K562 (cell line): Measurements from ENCODE around the gene FMC1. TPM values are rescaled to one million over a fixed set of nuclear protein-coding genes. Genes with fewer than 3 reads are reported as not detected.
A peak's percentile ranks its signal among the peaks of the same experiment; 100 is the strongest.

Source experiments
- ATAC-seq: fragments of 200-7000 bp; cut with Tn5 transposase; 3 replicates; pipeline ENCODE4 v1.9.1; 2020; ENCODE audit warnings: moderate library complexity
- BruUV-seq: library from RNA; stranded (reverse); fragments of 400-500 nt; replicated peaks from 2 replicates; lab custom pipeline; 2021; lab: Mats Ljungman, UMichigan
- CTCF ChIA-PET: fragments of 300-600 bp; formaldehyde crosslinking; extraction: SDS; loops from one replicate; lab custom pipeline; 2021; ENCODE audit warnings: low intra/inter-chr PET ratio; lab: Yijun Ruan, JAX
- POLR2A ChIA-PET: fragments of 300-600, 350-650 bp; sonication (Branson Sonifier 250); formaldehyde crosslinking; extraction: SDS; loops from one replicate; lab custom pipeline; 2021; ENCODE audit warnings: antibody characterized with exemption, inconsistent platforms; lab: Yijun Ruan, JAX
- DNase-seq, 4 experiments: peaks; one replicate each; pipeline versions ENCODE4 v3.0.0 to v3.0.0-alpha.2; 2011 to 2018; ENCODE audit warnings: low spot score in 3 of 4, mixed read lengths in 3 of 4; ENCODE audit errors: extremely low read depth in 1 of 4
- FAIRE-seq: peaks from 2 replicates; lab custom pipeline; 2011; peaks lifted over from hg19 to GRCh38; lab: Jason Lieb, UNC
- H2AFZ ChIP-seq: 2 replicates; pipeline ENCODE4 v1.6.0; 2011; ENCODE audit warnings: low read depth, low read length, control low read depth, inconsistent platforms
- H3K27ac ChIP-seq: fragments of 200-600 bp; 3 replicates; pipeline ENCODE4 v1.8.0; 2011; ENCODE audit warnings: low read depth, mild to moderate bottlenecking, control low read depth, inconsistent platforms, low read length, moderate library complexity, mixed read lengths; ENCODE audit errors: extremely low read depth
- H3K27me3 ChIP-seq, 2 experiments: fragments of 300-600 bp in 1 of 2; 2 replicates in 1 of 2; 3 replicates in 1 of 2; pipeline versions ENCODE4 v1.6.0 to v1.8.0; 2011; ENCODE audit warnings: inconsistent platforms in 2 of 2, low read length in 2 of 2, mild to moderate bottlenecking in 1 of 2, mixed read lengths in 1 of 2, moderate library complexity in 1 of 2; ENCODE audit not compliant: control insufficient read depth in 2 of 2, insufficient read depth in 2 of 2
- H3K36me3 ChIP-seq: fragments of 300-600 bp; 3 replicates; pipeline ENCODE4 v1.8.0; 2011; ENCODE audit warnings: mild to moderate bottlenecking, low read length, inconsistent platforms; ENCODE audit not compliant: control insufficient read depth, insufficient read depth
- H3K4me1 ChIP-seq, 2 experiments: fragments of 200-600 bp in 1 of 2; replicated peaks in 1 of 2; 2 replicates in 1 of 2; 3 replicates in 1 of 2; pipeline versions ENCODE4 v1.5.1 to v1.8.0; 2011; ENCODE audit warnings: inconsistent platforms in 2 of 2, low read length in 2 of 2, mild to moderate bottlenecking in 1 of 2, mixed read lengths in 1 of 2, moderate library complexity in 1 of 2; ENCODE audit not compliant: control insufficient read depth in 2 of 2, insufficient read depth in 2 of 2
- H3K4me2 ChIP-seq: 2 replicates; pipeline ENCODE4 v1.6.1; 2011; ENCODE audit warnings: low read length, control low read depth, inconsistent platforms, mixed read lengths; ENCODE audit not compliant: insufficient read depth
- H3K4me3 ChIP-seq: fragments of 200-600 bp; sonication (generic), shearing (Covaris generic); 2 replicates; pipeline ENCODE4 v1.5.1; 2016; ENCODE audit warnings: control low read depth, inconsistent platforms
- H3K79me2 ChIP-seq: fragments of 200-600 bp; 3 replicates; pipeline ENCODE4 v1.8.0; 2011; ENCODE audit warnings: low read length, inconsistent platforms; ENCODE audit not compliant: control insufficient read depth, insufficient read depth
- H3K9ac ChIP-seq, 2 experiments: 2 replicates each; pipeline versions ENCODE4 v1.6.0 to v1.6.1; 2011; ENCODE audit warnings: low read depth in 2 of 2, low read length in 2 of 2, control low read depth in 1 of 2, inconsistent platforms in 1 of 2, mild to moderate bottlenecking in 1 of 2, mixed read lengths in 1 of 2; ENCODE audit not compliant: insufficient read depth in 1 of 2
- H3K9me1 ChIP-seq: one replicate; pipeline ENCODE4 v1.6.0; 2011; ENCODE audit warnings: inconsistent platforms, mild to moderate bottlenecking, low read length, moderate library complexity; ENCODE audit not compliant: control insufficient read depth, insufficient read depth
- H3K9me3 ChIP-seq: replicated peaks from 2 replicates; pipeline ENCODE4 v1.5.1; 2011; ENCODE audit warnings: low read depth, low read length, inconsistent platforms; ENCODE audit not compliant: control insufficient read depth, insufficient read depth
- H4K20me1 ChIP-seq: replicated peaks from 2 replicates; pipeline ENCODE4 v1.6.1; 2011; ENCODE audit warnings: low read length, inconsistent platforms, mixed read lengths; ENCODE audit not compliant: control insufficient read depth, insufficient read depth
- CC2D1A ChIP-seq: fragments of 450-650 bp; IDR thresholded peaks from 2 replicates; pipeline ENCODE4 v1.6.1; 2017; ENCODE audit warnings: mild to moderate bottlenecking
- HNRNPH1 ChIP-seq: fragments of 200-400 bp; formaldehyde crosslinking; optimal IDR thresholded peaks from 2 replicates; pipeline ENCODE3; 2017; ENCODE audit warnings: low read depth, mild to moderate bottlenecking, low read length, moderate library complexity
- MYC ChIP-seq, 2 experiments: fragments of 250-450 bp in 1 of 2; sonication (Bioruptor Pico) in 1 of 2; IDR thresholded peaks; 2 replicates each; pipeline versions ENCODE4 v1.5.1 to v1.6.1; 2012 to 2021; ENCODE audit warnings: low read depth in 2 of 2, borderline replicate concordance in 1 of 2, improper control_type of control experiment in 1 of 2, low read length in 1 of 2, mild to moderate bottlenecking in 1 of 2, moderate library complexity in 1 of 2
- NFE2 ChIP-seq: IDR thresholded peaks from 2 replicates; pipeline ENCODE4 v1.6.1; 2014; ENCODE audit warnings: antibody characterized with exemption, low read depth
- RAD21 ChIP-seq, 2 experiments: fragments of 250-450 bp in 1 of 2; fragments of 450-650 bp in 1 of 2; sonication (Bioruptor Pico) in 1 of 2; formaldehyde crosslinking in 1 of 2; IDR thresholded peaks in 1 of 2; conservative IDR thresholded peaks in 1 of 2; 2 replicates each; pipeline versions ENCODE4 v1.4.0 to v1.8.0; 2020 to 2022; ENCODE audit warnings: mild to moderate bottlenecking in 2 of 2, moderate library complexity in 1 of 2
- RCOR1 ChIP-seq, 2 experiments: IDR thresholded peaks; 2 replicates each; pipeline ENCODE4 v1.6.1; 2012; ENCODE audit warnings: low read depth in 2 of 2, low read length in 2 of 2, borderline replicate concordance in 1 of 2, improper control_type of control experiment in 1 of 2
- TOE1 ChIP-seq, 2 experiments: fragments of 450-650 bp in 1 of 2; sonication (generic) in 1 of 2; formaldehyde crosslinking in 1 of 2; IDR thresholded peaks; 2 replicates each; pipeline versions ENCODE4 v1.7.1 to v1.8.0; 2016 to 2022; ENCODE audit warnings: borderline replicate concordance in 2 of 2, mild to moderate bottlenecking in 2 of 2, antibody characterized with exemption in 1 of 2, inconsistent platforms in 1 of 2, low read depth in 1 of 2, missing genetic modification reagents in 1 of 2, moderate library complexity in 1 of 2
- ZNF263 ChIP-seq: sonication (generic); formaldehyde crosslinking; IDR thresholded peaks from 2 replicates; pipeline ENCODE4 v1.8.0; 2022; ENCODE audit warnings: mild to moderate bottlenecking, missing genetic modification reagents, borderline replicate concordance
- ZNF282 ChIP-seq: sonication (generic); formaldehyde crosslinking; IDR thresholded peaks from 2 replicates; pipeline ENCODE4 v1.8.1; 2023; ENCODE audit warnings: missing genetic modification reagents
- WGBS: fragments of 100-300 bp; shearing (Covaris generic); methylation state at CpG from one replicate; pipeline ENCODE4 v1.1.6; 2016; ENCODE audit warnings: low coverage, mixed read lengths; ENCODE audit not compliant: insufficient coverage; ENCODE audit errors: missing lambda C conversion rate; 5-methylcytosine and 5-hydroxymethylcytosine counted together
- in situ Hi-C: fragments of 300-500 bp; cut with MboI; formaldehyde crosslinking; loops from 4 replicates; pipeline ENCODE4 v1.15.0; 2018; ENCODE audit warnings: inconsistent platforms, mixed read lengths
- intact Hi-C: fragments of 100-400 bp; cut with micrococcal nuclease; formaldehyde crosslinking; loops from 2 replicates; pipeline ENCODE4 v1.14.2; 2022
- polyA plus RNA-seq, 8 experiments: library from polyadenylated mRNA; depleted of rRNA in 4 of 8; stranded (reverse) in 5 of 8; unstranded in 3 of 8; fragments of >200 nt; fragmentation: Nextera tagmentation in 2 of 8; fragmentation: Illumina TruSeq in 1 of 8; extraction: Ambion mirVana in 2 of 8; extraction: Trizol in 1 of 8; gene quantifications; 2 replicates each; pipeline versions ENCODE4 v1.2.1 to v1.2.3, GENCODE V29; 2011 to 2014; ENCODE audit warnings: inconsistent platforms in 1 of 8, missing spikeins in 1 of 8
- total RNA-seq, 7 experiments: library from RNA; depleted of rRNA in 6 of 7; stranded (reverse); fragments of >200 nt in 6 of 7; fragmentation: Illumina TruSeq in 2 of 7; extraction: Trizol in 2 of 7; gene quantifications; 2 replicates each; pipeline versions ENCODE4 v1.2.1 to v1.2.3, GENCODE V29; 2011 to 2021; ENCODE audit warnings: low replicate concordance in 1 of 7
- TF ChIP-seq, protein P1 (sequence below): fragments of 250-450 bp; sonication (Bioruptor Pico); IDR thresholded peaks from 2 replicates; pipeline ENCODE4 v1.9.0; 2021; ENCODE audit warnings: mild to moderate bottlenecking, inconsistent platforms
- TF ChIP-seq, protein P2 (sequence below): sonication (generic); formaldehyde crosslinking; IDR thresholded peaks from 2 replicates; pipeline ENCODE4 v1.8.1; 2023; ENCODE audit warnings: mild to moderate bottlenecking, missing genetic modification reagents

Gene FMC1
- total and polyA plus RNA-seq, 9 of the 15 experiments (the other 6 are each of a cell fraction or from before 2014, with no cell fraction given): 14.0 to 116 (median 29.0) TPM

DNA sequence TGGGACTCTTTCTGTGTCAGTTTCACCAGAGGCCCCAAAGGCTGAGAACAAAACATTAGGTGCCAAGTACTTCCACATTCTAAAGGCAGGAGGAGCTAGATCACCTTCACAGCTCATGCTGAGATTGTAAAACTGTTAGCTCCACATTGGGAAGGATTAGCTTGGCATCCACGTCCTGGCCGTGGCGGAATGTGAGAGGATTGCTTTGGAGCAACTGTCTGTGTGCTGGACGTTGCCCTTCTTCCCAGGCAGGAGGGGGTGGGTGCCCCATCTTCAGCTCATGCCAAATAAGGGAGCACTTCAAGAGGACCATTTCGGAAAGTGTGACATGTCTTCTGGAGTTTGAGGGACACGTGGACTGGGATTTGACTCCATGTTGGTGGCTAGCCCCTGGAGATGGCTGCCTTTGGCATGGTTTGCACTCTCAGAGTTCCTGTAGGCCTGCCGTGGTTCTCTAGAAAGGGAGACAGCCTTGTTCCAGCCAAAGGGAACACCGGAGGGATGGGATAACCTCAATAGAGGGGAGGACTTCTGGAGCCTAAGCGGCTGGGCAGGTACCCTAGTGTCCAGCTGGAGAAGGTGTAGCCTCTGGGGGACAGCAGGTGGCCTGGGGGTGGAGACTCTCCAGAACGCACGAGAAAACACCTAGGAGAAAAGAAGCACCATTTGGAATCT lies 19.9 kb upstream of the FMC1 start:
- 30% methylated on average over 11 of the region's 11 CpGs for WGBS
- intact Hi-C loops (loop anchor here (5.0 kb wide), 1 partner anchor 111 kb away; no protein-coding TSS in a partner anchor), in situ Hi-C loops (no loop called here)
- Histone ChIP-seq H3K27me3 (no peaks in the 10 kb centered on the region; a peak in 1 of 5 replicates), H3K36me3 (no peaks in the 10 kb centered on the region), H4K20me1 (no peaks in the 10 kb centered on the region), H2AFZ (peak overlapping the region; percentile 56), H3K9ac (no peak overlapping the region; a peak in 1 of 4 replicates), H3K79me2 (no peaks in the 10 kb centered on the region), H3K4me2 (no peak overlapping the region), H3K4me1 (peaks cover 0 to 6% of the 10 kb centered on the region in 2 experiments; a peak in 4 of 5 replicates), H3K9me1 (no peaks in the 10 kb centered on the region), H3K27ac (no peak overlapping the region), H3K4me3 (no peak overlapping the region), H3K9me3 (no peaks in the 10 kb centered on the region)
- BruUV-seq: no TSS peak
- peak; percentile 77 for FAIRE-seq
- ATAC-seq: peak; percentile 86
- DNase-seq: peak; percentile 40 to 54 (median 46)
- ChIA-PET POLR2A (interaction anchor here (0.6 to 2.4 kb wide), 7 partner anchors 10 to 518 kb away, joined by 3 to 7 read pairs (median 5); partner anchors contain the start of gene LUC7L2), CTCF (interaction anchor here (0.6 to 0.9 kb wide), 2 partner anchors 19 to 180 kb away, joined by 4 read pairs; no protein-coding TSS in a partner anchor)
- TF ChIP-seq RCOR1 (IDR thresholded peaks at IDR 0.05; ENCODE audit: borderline replicate concordance in 1 of 2, low read depth in 2 of 2, low read length in 2 of 2) (peak in 1 of 2 experiments; percentile 67; a peak in 1 of 4 replicates), ZNF282 (0 out of 2 replicates have a peak, but pooled peaks have one; percentile 27), NFE2 (no peak), CC2D1A (0 out of 2 replicates have a peak, but pooled peaks have one; percentile 36), TOE1 (IDR thresholded peaks at IDR 0.05; ENCODE audit: borderline replicate concordance) (no peak), TOE1 (CRISPR knock-in tag; IDR thresholded peaks at IDR 0.05; ENCODE audit: borderline replicate concordance, low read depth) (no peak), HNRNPH1 (no peak), MYC (IDR thresholded peaks at IDR 0.05; ENCODE audit: low read depth, low read length) (peak; percentile 44; the same call in 1 of the 2 replicates), MYC (CRISPR knock-in tag; IDR thresholded peaks at IDR 0.05; ENCODE audit: borderline replicate concordance, low read depth) (no peak), ZNF263 (CRISPR knock-in tag) (peak; percentile 68), RAD21 (CRISPR knock-in tag; conservative IDR thresholded peaks at IDR 0.05 in 1 of 2, IDR thresholded peaks at IDR 0.05 in 1 of 2) (peak; percentile 68 to 74)
- TF ChIP-seq, protein P1, sequence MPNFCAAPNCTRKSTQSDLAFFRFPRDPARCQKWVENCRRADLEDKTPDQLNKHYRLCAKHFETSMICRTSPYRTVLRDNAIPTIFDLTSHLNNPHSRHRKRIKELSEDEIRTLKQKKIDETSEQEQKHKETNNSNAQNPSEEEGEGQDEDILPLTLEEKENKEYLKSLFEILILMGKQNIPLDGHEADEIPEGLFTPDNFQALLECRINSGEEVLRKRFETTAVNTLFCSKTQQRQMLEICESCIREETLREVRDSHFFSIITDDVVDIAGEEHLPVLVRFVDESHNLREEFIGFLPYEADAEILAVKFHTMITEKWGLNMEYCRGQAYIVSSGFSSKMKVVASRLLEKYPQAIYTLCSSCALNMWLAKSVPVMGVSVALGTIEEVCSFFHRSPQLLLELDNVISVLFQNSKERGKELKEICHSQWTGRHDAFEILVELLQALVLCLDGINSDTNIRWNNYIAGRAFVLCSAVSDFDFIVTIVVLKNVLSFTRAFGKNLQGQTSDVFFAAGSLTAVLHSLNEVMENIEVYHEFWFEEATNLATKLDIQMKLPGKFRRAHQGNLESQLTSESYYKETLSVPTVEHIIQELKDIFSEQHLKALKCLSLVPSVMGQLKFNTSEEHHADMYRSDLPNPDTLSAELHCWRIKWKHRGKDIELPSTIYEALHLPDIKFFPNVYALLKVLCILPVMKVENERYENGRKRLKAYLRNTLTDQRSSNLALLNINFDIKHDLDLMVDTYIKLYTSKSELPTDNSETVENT (CRISPR knock-in tag): 0 out of 2 replicates have a peak, but pooled peaks have one; percentile 28
- TF ChIP-seq, protein P2, sequence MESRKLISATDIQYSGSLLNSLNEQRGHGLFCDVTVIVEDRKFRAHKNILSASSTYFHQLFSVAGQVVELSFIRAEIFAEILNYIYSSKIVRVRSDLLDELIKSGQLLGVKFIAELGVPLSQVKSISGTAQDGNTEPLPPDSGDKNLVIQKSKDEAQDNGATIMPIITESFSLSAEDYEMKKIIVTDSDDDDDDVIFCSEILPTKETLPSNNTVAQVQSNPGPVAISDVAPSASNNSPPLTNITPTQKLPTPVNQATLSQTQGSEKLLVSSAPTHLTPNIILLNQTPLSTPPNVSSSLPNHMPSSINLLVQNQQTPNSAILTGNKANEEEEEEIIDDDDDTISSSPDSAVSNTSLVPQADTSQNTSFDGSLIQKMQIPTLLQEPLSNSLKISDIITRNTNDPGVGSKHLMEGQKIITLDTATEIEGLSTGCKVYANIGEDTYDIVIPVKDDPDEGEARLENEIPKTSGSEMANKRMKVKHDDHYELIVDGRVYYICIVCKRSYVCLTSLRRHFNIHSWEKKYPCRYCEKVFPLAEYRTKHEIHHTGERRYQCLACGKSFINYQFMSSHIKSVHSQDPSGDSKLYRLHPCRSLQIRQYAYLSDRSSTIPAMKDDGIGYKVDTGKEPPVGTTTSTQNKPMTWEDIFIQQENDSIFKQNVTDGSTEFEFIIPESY (CRISPR knock-in tag): 0 out of 2 replicates have a peak, but pooled peaks have one; percentile 16
